Ishikawa (cell line): ENCODE data around the gene PSPN.

Source experiments
- CEBPB ChIP-seq: IDR thresholded peaks from 2 replicates; pipeline ENCODE4 v1.6.1; 2012
- CREB1 ChIP-seq: IDR thresholded peaks from 2 replicates; pipeline ENCODE4 v1.6.1; 2012; ENCODE audit warnings: low read depth
- EGR1 ChIP-seq: IDR thresholded peaks from 2 replicates; pipeline ENCODE4 v1.6.1; 2012
- EP300 ChIP-seq: IDR thresholded peaks from 2 replicates; pipeline ENCODE4 v1.6.1; 2012; ENCODE audit warnings: borderline replicate concordance
- FOXM1 ChIP-seq: IDR thresholded peaks from 2 replicates; pipeline ENCODE4 v1.6.1; 2012; ENCODE audit warnings: low read depth, borderline replicate concordance
- NFIC ChIP-seq: IDR thresholded peaks from 2 replicates; pipeline ENCODE4 v1.6.1; 2012
- RAD21 ChIP-seq: IDR thresholded peaks from 2 replicates; pipeline ENCODE4 v1.6.1; 2012; ENCODE audit warnings: low read depth
- TAF1 ChIP-seq: IDR thresholded peaks from 2 replicates; pipeline ENCODE4 v1.6.1; 2012; ENCODE audit warnings: low read depth, mild to moderate bottlenecking
- TCF12 ChIP-seq: IDR thresholded peaks from 2 replicates; pipeline ENCODE4 v1.6.1; 2012; ENCODE audit warnings: low read depth
- TEAD4 ChIP-seq: IDR thresholded peaks from 2 replicates; pipeline ENCODE4 v1.6.1; 2012
- YY1 ChIP-seq: IDR thresholded peaks from 2 replicates; pipeline ENCODE4 v1.6.1; 2012; ENCODE audit warnings: low read depth
- ZBTB7A ChIP-seq: IDR thresholded peaks from 2 replicates; pipeline ENCODE4 v1.6.1; 2012; ENCODE audit warnings: low read depth
- TF ChIP-seq, protein P1 (sequence below): IDR thresholded peaks from 2 replicates; pipeline ENCODE4 v1.6.1; 2012; ENCODE audit warnings: low read depth, mild to moderate bottlenecking
- TF ChIP-seq, protein P2 (sequence below): IDR thresholded peaks from 2 replicates; pipeline ENCODE4 v1.6.1; 2012
- TF ChIP-seq, protein P3 (sequence below): IDR thresholded peaks from 2 replicates; pipeline ENCODE4 v1.6.1; 2012

Gene PSPN

DNA sequence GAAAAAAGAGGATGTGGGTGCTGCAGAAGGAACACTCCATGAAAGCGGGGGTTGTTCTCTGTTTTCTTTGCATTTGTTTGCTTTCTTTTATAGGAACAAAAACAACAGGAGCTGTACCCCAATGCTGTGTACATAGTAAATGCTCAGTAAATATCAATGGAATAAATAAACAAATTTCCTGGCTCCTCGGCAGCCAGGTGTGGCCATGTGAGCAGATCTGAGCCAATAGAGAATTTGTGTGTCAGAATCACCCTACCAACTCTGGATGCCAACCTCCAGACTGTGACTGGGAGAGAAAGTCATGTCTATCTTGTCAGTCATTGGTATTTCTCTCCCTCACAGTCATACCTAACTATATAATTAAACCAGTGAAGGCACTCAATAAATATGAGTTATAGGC lies 25.0 kb downstream of the PSPN start:
- TF ChIP-seq CEBPB (no peak), ZBTB7A (no peak), FOXM1 (no peak), YY1 (no peak), NFIC (no peak), TEAD4 (no peak), TAF1 (no peak), TCF12 (no peak), RAD21 (no peak), EGR1 (no peak), CREB1 (no peak), EP300 (no peak)
- TF ChIP-seq, protein P1, sequence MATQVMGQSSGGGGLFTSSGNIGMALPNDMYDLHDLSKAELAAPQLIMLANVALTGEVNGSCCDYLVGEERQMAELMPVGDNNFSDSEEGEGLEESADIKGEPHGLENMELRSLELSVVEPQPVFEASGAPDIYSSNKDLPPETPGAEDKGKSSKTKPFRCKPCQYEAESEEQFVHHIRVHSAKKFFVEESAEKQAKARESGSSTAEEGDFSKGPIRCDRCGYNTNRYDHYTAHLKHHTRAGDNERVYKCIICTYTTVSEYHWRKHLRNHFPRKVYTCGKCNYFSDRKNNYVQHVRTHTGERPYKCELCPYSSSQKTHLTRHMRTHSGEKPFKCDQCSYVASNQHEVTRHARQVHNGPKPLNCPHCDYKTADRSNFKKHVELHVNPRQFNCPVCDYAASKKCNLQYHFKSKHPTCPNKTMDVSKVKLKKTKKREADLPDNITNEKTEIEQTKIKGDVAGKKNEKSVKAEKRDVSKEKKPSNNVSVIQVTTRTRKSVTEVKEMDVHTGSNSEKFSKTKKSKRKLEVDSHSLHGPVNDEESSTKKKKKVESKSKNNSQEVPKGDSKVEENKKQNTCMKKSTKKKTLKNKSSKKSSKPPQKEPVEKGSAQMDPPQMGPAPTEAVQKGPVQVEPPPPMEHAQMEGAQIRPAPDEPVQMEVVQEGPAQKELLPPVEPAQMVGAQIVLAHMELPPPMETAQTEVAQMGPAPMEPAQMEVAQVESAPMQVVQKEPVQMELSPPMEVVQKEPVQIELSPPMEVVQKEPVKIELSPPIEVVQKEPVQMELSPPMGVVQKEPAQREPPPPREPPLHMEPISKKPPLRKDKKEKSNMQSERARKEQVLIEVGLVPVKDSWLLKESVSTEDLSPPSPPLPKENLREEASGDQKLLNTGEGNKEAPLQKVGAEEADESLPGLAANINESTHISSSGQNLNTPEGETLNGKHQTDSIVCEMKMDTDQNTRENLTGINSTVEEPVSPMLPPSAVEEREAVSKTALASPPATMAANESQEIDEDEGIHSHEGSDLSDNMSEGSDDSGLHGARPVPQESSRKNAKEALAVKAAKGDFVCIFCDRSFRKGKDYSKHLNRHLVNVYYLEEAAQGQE: no peak
- TF ChIP-seq, protein P2, sequence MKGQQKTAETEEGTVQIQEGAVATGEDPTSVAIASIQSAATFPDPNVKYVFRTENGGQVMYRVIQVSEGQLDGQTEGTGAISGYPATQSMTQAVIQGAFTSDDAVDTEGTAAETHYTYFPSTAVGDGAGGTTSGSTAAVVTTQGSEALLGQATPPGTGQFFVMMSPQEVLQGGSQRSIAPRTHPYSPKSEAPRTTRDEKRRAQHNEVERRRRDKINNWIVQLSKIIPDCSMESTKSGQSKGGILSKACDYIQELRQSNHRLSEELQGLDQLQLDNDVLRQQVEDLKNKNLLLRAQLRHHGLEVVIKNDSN: no peak
- TF ChIP-seq, protein P3, sequence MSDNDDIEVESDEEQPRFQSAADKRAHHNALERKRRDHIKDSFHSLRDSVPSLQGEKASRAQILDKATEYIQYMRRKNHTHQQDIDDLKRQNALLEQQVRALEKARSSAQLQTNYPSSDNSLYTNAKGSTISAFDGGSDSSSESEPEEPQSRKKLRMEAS: no peak

DNA sequence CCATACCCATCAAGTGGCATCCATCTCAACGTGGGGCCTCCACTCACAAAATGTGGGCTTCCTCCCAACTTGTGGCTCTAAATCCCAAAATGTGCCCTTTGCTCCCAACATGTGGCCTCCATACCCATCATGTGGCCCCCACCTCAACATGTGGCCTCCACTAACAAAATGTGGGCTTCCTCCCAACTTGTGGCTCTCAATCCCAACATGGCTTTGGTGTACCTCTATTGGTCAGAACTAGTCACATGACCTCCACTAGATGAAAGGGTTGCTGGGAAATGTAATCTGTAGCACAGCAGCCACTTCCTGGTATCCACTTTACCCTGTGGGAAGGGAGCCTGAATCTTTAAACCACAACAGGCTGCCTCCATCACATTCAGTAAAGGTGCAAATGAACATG lies 32.3 kb downstream of the PSPN start:
- TF ChIP-seq, protein P2: peak; percentile 63
- no peak for TF ChIP-seq ZBTB7A

DNA sequence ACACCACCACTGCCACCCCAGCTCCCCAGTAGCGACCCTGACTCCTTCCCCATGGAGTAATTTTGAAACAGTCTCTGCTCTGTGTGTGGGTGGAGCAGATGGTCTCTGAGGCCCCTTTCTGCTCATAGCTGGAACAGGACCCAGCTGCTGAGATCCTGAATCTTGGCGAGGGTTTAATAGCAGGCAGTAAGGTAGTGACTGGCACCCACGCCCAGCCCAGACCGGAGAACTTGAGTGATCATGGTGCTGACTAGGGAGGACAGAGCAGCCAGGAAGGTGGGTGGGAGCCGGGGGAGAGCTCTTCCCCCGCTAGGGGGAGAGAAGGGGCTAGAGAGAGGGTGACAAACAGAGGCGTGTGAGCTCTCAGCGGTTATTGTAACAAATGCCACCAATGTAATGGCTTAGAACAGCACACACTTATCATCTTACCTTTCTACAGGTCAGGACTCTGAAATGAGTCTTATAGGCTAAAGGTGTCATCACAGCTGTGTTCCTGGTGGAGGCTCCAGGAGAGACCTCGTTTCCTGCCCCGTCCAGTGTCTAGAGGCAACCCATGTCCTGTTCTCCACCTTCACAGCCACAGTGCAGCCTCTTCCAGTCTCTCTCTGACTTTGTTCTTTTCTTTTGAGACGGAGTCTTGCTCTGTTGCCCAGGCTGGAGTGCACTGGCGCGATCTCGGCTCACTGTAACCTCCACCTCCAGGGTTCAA lies 35.1 kb downstream of the PSPN start:
- TF ChIP-seq, protein P2: no peak

DNA sequence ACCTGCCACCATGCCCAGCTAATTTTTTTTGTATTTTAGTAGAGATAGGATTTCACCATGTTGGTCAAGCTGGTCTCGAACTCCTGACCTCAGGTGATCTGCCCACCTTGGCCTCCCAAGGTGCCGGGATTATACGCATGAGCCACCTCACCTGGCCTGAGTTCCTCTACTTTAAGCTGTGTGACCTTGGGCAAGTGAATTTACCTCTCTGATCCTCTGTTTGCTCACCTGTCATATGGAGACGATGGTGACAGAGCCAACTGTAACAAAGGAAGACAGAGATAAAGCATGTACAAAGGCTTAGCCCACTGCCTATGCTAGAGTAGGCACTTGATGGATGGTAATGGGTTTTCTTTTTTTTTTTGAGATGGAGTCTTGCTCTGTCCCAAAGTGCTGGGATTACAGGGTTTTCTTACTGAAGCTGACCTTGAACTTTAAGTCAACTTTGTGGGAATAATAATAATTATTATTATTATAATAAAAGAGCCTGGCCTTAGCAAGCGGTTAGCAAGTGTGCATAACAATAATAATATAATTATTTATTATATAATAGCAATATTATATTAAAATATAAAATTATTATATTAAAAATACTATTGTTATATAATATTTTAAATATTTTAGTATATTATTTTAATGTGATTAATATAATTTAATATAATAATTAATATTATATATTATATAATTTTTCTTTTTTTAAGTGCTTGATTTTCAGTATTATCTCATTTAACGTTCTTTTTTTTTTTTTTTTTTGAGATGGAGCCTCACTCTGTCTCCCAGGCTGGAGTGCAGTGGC lies 41.0 kb downstream of the PSPN start:
- TF ChIP-seq FOXM1 (no peak), TAF1 (no peak), EGR1 (no peak), RAD21 (no peak), YY1 (no peak), ZBTB7A (no peak), CEBPB (no peak), TEAD4 (no peak), TCF12 (no peak), NFIC (no peak)
- TF ChIP-seq, protein P1: no peak
- TF ChIP-seq, protein P3: no peak

DNA sequence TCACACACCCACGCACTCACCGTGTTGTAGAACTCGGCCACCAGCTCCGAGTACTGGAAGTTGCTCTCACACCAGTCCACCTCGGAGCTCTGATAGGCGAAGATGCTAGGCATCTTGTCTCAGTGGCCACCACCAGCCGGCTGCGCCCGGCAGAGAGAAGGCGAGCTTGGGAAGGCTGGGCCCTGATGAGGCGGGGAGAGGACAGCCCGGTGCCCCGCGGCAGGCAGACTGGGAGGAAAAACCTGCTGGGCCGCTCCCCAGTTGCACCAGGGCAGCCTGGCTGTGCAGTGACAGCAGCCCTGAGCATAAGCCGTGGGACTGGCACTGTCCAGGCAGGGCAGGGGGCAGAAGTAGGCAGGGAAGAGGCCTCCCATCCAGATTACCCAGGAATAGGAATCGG lies 42.3 kb downstream of the PSPN start, which contains the start of gene ACER1:
ACER1 (minus strand) TSS at position 174 of the 400 bp plus-strand sequence; CDS start at position 113, 61 bp downstream.
- no peak for TF ChIP-seq TEAD4
- TF ChIP-seq CEBPB: no peak
- no peak for TF ChIP-seq TAF1
- TF ChIP-seq YY1: no peak
- TF ChIP-seq ZBTB7A: no peak
- no peak for TF ChIP-seq CREB1

DNA sequence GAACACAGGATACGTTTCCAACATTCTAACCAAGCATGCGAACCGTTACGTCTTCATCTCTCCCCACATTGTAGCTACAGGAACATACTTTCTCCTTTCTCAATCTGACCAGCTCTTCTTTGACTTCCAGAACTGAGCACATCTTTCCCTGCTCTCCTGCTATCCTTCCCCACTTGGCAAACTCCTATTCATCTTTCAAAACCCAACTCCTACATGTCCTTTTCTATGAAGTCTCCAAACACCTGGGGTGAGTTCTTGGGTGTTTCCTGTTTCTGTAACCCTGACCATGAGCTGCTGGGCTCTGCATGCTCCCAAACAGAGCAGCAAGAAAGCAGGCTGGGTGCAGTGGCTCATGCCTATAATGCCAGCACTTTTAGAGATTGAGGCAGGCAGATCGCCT lies 48.9 kb downstream of the PSPN start:
- no peak for TF ChIP-seq RAD21
- TF ChIP-seq ZBTB7A: no peak
- TF ChIP-seq EGR1: no peak
- TF ChIP-seq CREB1: no peak
- no peak for TF ChIP-seq NFIC
- no peak for TF ChIP-seq YY1
- TF ChIP-seq, protein P3: no peak
- TF ChIP-seq EP300: no peak
- TF ChIP-seq, protein P1: no peak
- no peak for TF ChIP-seq TEAD4
- no peak for TF ChIP-seq TAF1
- no peak for TF ChIP-seq CEBPB
- TF ChIP-seq TCF12: no peak
- TF ChIP-seq, protein P2: no peak
- TF ChIP-seq FOXM1: no peak
